H1 (cell line): ENCODE results near the gene RAB11FIP3. TPM values are rescaled to one million over a fixed set of nuclear protein-coding genes. Genes with fewer than 3 reads are reported as not detected.

Experiments
- CTCF ChIA-PET: fragments of 300-600 bp; sonication (Branson Sonifier 250); formaldehyde crosslinking; loops from one replicate; lab custom pipeline; 2021; ENCODE audit not compliant: partially characterized antibody; lab: Charles Lee
- POLR2A ChIA-PET: fragments of 300-600 bp; sonication (Branson Sonifier 250); formaldehyde crosslinking; loops from one replicate; lab custom pipeline; 2021; ENCODE audit warnings: inconsistent platforms; ENCODE audit not compliant: partially characterized antibody; lab: Charles Lee
- DNase-seq, 2 experiments: peaks; one replicate each; pipeline versions ENCODE4 v3.0.0 to v3.0.0-alpha.2; 2010 to 2022; ENCODE audit warnings: low spot score in 2 of 2, low read depth in 1 of 2, mixed read lengths in 1 of 2
- FAIRE-seq: peaks from 2 replicates; lab custom pipeline; 2011; peaks lifted over from hg19 to GRCh38; lab: Jason Lieb, UNC
- H2AFZ ChIP-seq: 2 replicates; pipeline ENCODE4 v1.8.1; 2012; ENCODE audit warnings: low read length, inconsistent platforms
- H2AK5ac ChIP-seq: 2 replicates; pipeline ENCODE4 v1.6.1; 2013; ENCODE audit warnings: low read depth, low read length
- H2BK120ac ChIP-seq: replicated peaks from 2 replicates; pipeline ENCODE3; 2013; ENCODE audit warnings: low read depth, low read length, inconsistent platforms
- H2BK12ac ChIP-seq: 2 replicates; pipeline ENCODE4 v1.6.1; 2013; ENCODE audit warnings: low read depth, low read length
- H2BK15ac ChIP-seq: 2 replicates; pipeline ENCODE4 v1.6.1; 2013; ENCODE audit warnings: low read length
- H2BK20ac ChIP-seq: 2 replicates; pipeline ENCODE4 v1.6.1; 2013; ENCODE audit warnings: low read length
- H2BK5ac ChIP-seq: 2 replicates; pipeline ENCODE4 v1.6.1; 2013; ENCODE audit warnings: low read depth, low read length
- H3K14ac ChIP-seq: 2 replicates; pipeline ENCODE4 v1.6.1; 2013; ENCODE audit warnings: inconsistent platforms; ENCODE audit not compliant: insufficient read length
- H3K18ac ChIP-seq: 2 replicates; pipeline ENCODE4 v1.6.1; 2013; ENCODE audit warnings: low read length; ENCODE audit errors: extremely low read depth
- H3K23ac ChIP-seq: 2 replicates; pipeline ENCODE4 v1.6.1; 2013; ENCODE audit warnings: inconsistent platforms; ENCODE audit not compliant: insufficient read length
- H3K23me2 ChIP-seq: 2 replicates; pipeline ENCODE4 v1.6.1; 2013; ENCODE audit warnings: low read depth, low read length
- H3K27ac ChIP-seq: 2 replicates; pipeline ENCODE4 v1.6.1; 2011; ENCODE audit warnings: low read depth, low read length, inconsistent platforms
- H3K27me3 ChIP-seq, 4 experiments: replicated peaks in 1 of 4; 1 replicate in 1 of 4; 2 replicates in 3 of 4; pipeline versions ENCODE4 v1.6.1 to v1.8.1; 2011 to 2013; ENCODE audit warnings: low read length in 3 of 4, mild to moderate bottlenecking in 3 of 4, inconsistent platforms in 2 of 4, mixed read lengths in 2 of 4, moderate library complexity in 1 of 4; ENCODE audit not compliant: control insufficient read depth in 3 of 4, insufficient read depth in 3 of 4; ENCODE audit errors: extremely low read depth in 1 of 4
- H3K36me3 ChIP-seq, 4 experiments: 2 replicates each; pipeline versions ENCODE4 v1.6.1 to v1.8.1; 2011 to 2013; ENCODE audit warnings: mild to moderate bottlenecking in 4 of 4, low read length in 3 of 4, moderate library complexity in 2 of 4, control low read depth in 1 of 4, inconsistent platforms in 1 of 4; ENCODE audit not compliant: insufficient read depth in 4 of 4, control insufficient read depth in 2 of 4
- H3K4ac ChIP-seq: replicated peaks from 2 replicates; pipeline ENCODE3; 2013; ENCODE audit warnings: low read length, low read depth, mixed read lengths, inconsistent platforms; ENCODE audit not compliant: insufficient read length
- H3K4me1 ChIP-seq, 4 experiments: replicated peaks in 1 of 4; 1 replicate in 1 of 4; 2 replicates in 3 of 4; pipeline versions ENCODE4 v1.6.1 to v1.8.1; 2011 to 2013; ENCODE audit warnings: low read length in 3 of 4, inconsistent platforms in 2 of 4, mixed read lengths in 1 of 4; ENCODE audit not compliant: insufficient read depth in 4 of 4, control insufficient read depth in 3 of 4
- H3K4me2 ChIP-seq, 2 experiments: 2 replicates each; pipeline versions ENCODE4 v1.6.1 to v1.8.1; 2011 to 2013; ENCODE audit warnings: low read depth in 2 of 2, low read length in 2 of 2, control low read depth in 1 of 2, inconsistent platforms in 1 of 2, mild to moderate bottlenecking in 1 of 2; ENCODE audit not compliant: insufficient read depth in 1 of 2
- H3K4me3 ChIP-seq, 4 experiments: fragments of 200-600, 300-600 bp in 1 of 4; sonication (generic), shearing (Covaris generic), sonication (Bioruptor Twin) in 1 of 4; 2 replicates each; pipeline versions ENCODE4 v1.5.1 to v1.8.1; 2011 to 2016; ENCODE audit warnings: low read length in 4 of 4, low read depth in 3 of 4, control low read depth in 2 of 4, inconsistent platforms in 2 of 4, mild to moderate bottlenecking in 2 of 4, mixed read lengths in 1 of 4, moderate library complexity in 1 of 4; ENCODE audit not compliant: insufficient read depth in 2 of 4; ENCODE audit errors: extremely low read depth in 1 of 4
- H3K56ac ChIP-seq: replicated peaks from 2 replicates; pipeline ENCODE3; 2013; ENCODE audit warnings: low read depth, mild to moderate bottlenecking, mixed read lengths, low read length, inconsistent platforms; ENCODE audit not compliant: insufficient read length
- H3K79me1 ChIP-seq: 2 replicates; pipeline ENCODE4 v1.6.1; 2013; ENCODE audit warnings: low read depth, low read length, control low read depth
- H3K79me2 ChIP-seq, 2 experiments: 2 replicates each; pipeline versions ENCODE4 v1.6.1 to v1.8.1; 2012 to 2013; ENCODE audit warnings: low read length in 2 of 2, mild to moderate bottlenecking in 2 of 2, inconsistent platforms in 1 of 2; ENCODE audit not compliant: insufficient read depth in 2 of 2, control insufficient read depth in 1 of 2
- H3K9ac ChIP-seq, 4 experiments: replicated peaks in 1 of 4; 1 replicate in 1 of 4; 2 replicates in 3 of 4; pipeline versions ENCODE4 v1.6.1 to v1.8.1; 2011 to 2013; ENCODE audit warnings: low read depth in 3 of 4, low read length in 3 of 4, control low read depth in 2 of 4, mild to moderate bottlenecking in 2 of 4, moderate library complexity in 2 of 4, inconsistent platforms in 1 of 4; ENCODE audit errors: extremely low read depth in 1 of 4
- H3K9me3 ChIP-seq, 2 experiments: 2 replicates each; pipeline versions ENCODE4 v1.6.1 to v1.8.1; 2012 to 2013; ENCODE audit warnings: mild to moderate bottlenecking in 2 of 2, moderate library complexity in 2 of 2, control low read depth in 1 of 2, inconsistent platforms in 1 of 2, low read depth in 1 of 2, low read length in 1 of 2, mixed read lengths in 1 of 2; ENCODE audit not compliant: insufficient read depth in 2 of 2
- H4K20me1 ChIP-seq, 2 experiments: replicated peaks in 1 of 2; 2 replicates each; pipeline versions ENCODE3 to v1.8.1; 2011 to 2013; ENCODE audit warnings: inconsistent platforms in 2 of 2, low read length in 2 of 2, mild to moderate bottlenecking in 1 of 2; ENCODE audit not compliant: insufficient read depth in 2 of 2, control insufficient read depth in 1 of 2
- H4K5ac ChIP-seq: 2 replicates; pipeline ENCODE4 v1.6.1; 2013; ENCODE audit warnings: low read length, low read depth, mixed read lengths, inconsistent platforms; ENCODE audit not compliant: insufficient read length
- H4K8ac ChIP-seq: 2 replicates; pipeline ENCODE4 v1.8.0; 2013; ENCODE audit warnings: mild to moderate bottlenecking, moderate library complexity, low read length, inconsistent platforms; ENCODE audit not compliant: insufficient read depth; ENCODE audit errors: extremely low read depth
- H4K91ac ChIP-seq: replicated peaks from 2 replicates; pipeline ENCODE3; 2013; ENCODE audit warnings: low read length, mixed read lengths, inconsistent platforms; ENCODE audit not compliant: insufficient read length
- CREB1 ChIP-seq: IDR thresholded peaks from 2 replicates; pipeline ENCODE4 v1.6.1; 2012; ENCODE audit warnings: inconsistent platforms
- E2F6 ChIP-seq: IDR thresholded peaks from 2 replicates; pipeline ENCODE4 v1.6.1; 2012; ENCODE audit warnings: inconsistent platforms
- EZH2 ChIP-seq: fragments of 200-600 bp; sonication (generic); IDR thresholded peaks from 2 replicates; pipeline ENCODE4 v1.7.1; 2012; ENCODE audit warnings: low read depth, mild to moderate bottlenecking, moderate library complexity, low read length, inconsistent platforms; ENCODE audit not compliant: severe bottlenecking
- NANOG ChIP-seq: IDR thresholded peaks from 2 replicates; pipeline ENCODE4 v1.6.1; 2011; ENCODE audit warnings: low read length, low read depth, mild to moderate bottlenecking, inconsistent platforms; ENCODE audit not compliant: insufficient read depth, poor library complexity, severe bottlenecking
- NRF1 ChIP-seq: IDR thresholded peaks from 2 replicates; pipeline ENCODE4 v1.6.1; 2011; ENCODE audit warnings: mild to moderate bottlenecking, low read depth, low read length, improper control_type of control experiment
- PHF8 ChIP-seq: fragments of 200-600 bp; sonication (generic); conservative IDR thresholded peaks from 2 replicates; pipeline ENCODE4 v1.7.1; 2012; ENCODE audit warnings: low read depth, mild to moderate bottlenecking, inconsistent platforms, low read length, moderate library complexity
- POLR2AphosphoS5 ChIP-seq: IDR thresholded peaks from 2 replicates; pipeline ENCODE4 v1.6.1; 2011; ENCODE audit warnings: low read depth, low read length
- RFX5 ChIP-seq: IDR thresholded peaks from 2 replicates; pipeline ENCODE4 v1.6.1; 2011; ENCODE audit warnings: low read depth, low read length, improper control_type of control experiment, borderline replicate concordance
- RNF2 ChIP-seq: fragments of 200-900, 300-1000 bp; sonication (generic); IDR thresholded peaks from 2 replicates; pipeline ENCODE4 v1.7.1; 2016; ENCODE audit warnings: borderline replicate concordance, low read depth, mild to moderate bottlenecking, antibody characterized with exemption, low read length; ENCODE audit not compliant: poor library complexity, severe bottlenecking; ENCODE audit errors: missing control alignments
- SIN3A ChIP-seq, 2 experiments: IDR thresholded peaks in 1 of 2; conservative IDR thresholded peaks in 1 of 2; 2 replicates each; pipeline ENCODE4 v1.6.1; 2011 to 2012; ENCODE audit warnings: low read length in 2 of 2, improper control_type of control experiment in 1 of 2, low read depth in 1 of 2, mild to moderate bottlenecking in 1 of 2
- TCF12 ChIP-seq: IDR thresholded peaks from 2 replicates; pipeline ENCODE4 v1.6.1; 2011; ENCODE audit warnings: low read depth, mild to moderate bottlenecking, low read length
- TEAD4 ChIP-seq: IDR thresholded peaks from 2 replicates; pipeline ENCODE4 v1.6.1; 2012; ENCODE audit warnings: low read depth, low read length, inconsistent platforms, mixed read lengths
- ZNF274 ChIP-seq: IDR thresholded peaks from 2 replicates; pipeline ENCODE4 v1.7.0; 2012; ENCODE audit warnings: low read length, borderline replicate concordance; ENCODE audit errors: extremely low read depth
- WGBS, 2 experiments: shearing (Covaris generic) in 1 of 2; methylation state at CpG; one replicate each; pipeline versions ENCODE4 v1.1.6 to v1.1.7; 2013 to 2015; ENCODE audit warnings: low lambda C conversion rate in 2 of 2, mixed read lengths in 2 of 2, inconsistent platforms in 1 of 2, low coverage in 1 of 2, missing lambda C conversion rate in 1 of 2; ENCODE audit not compliant: insufficient replicate concordance in 2 of 2, insufficient coverage in 1 of 2, insufficient read length in 1 of 2; ENCODE audit errors: extremely low coverage in 1 of 2, missing lambda C conversion rate in 1 of 2; 5-methylcytosine and 5-hydroxymethylcytosine counted together
- polyA plus RNA-seq, 7 experiments: library from polyadenylated mRNA; depleted of rRNA in 3 of 7; stranded (reverse) in 5 of 7; unstranded in 2 of 7; fragments of >200 nt in 5 of 7; fragments of 200-250 nt in 2 of 7; gene quantifications; 1 replicate in 5 of 7; 2 replicates in 1 of 7; 4 replicates in 1 of 7; pipeline versions ENCODE4 v1.2.1 to v1.2.3, GENCODE V29; 2011 to 2013; ENCODE audit warnings: missing spikeins in 2 of 7, mixed read lengths in 2 of 7
- total RNA-seq: library from RNA; stranded (reverse); fragmentation: NEBNext Ultra II Directional; extraction: Animal tissue kit (Norgen Biotek cat#: 25700); gene quantifications from 2 replicates; pipeline ENCODE4 v1.2.1, GENCODE V29; 2021

Gene RAB11FIP3
- total and polyA plus RNA-seq, 2 of the 8 experiments (the other 6 are each of a cell fraction or from before 2014, with no cell fraction given), result 9.3 to 35.2 TPM

- Histone ChIP-seq H3K23ac (no peak overlapping the region), H3K27ac (no peak overlapping the region), H2BK5ac (peak overlapping the region; percentile 40; the same call in 1 of the 2 replicates), H2AK5ac (no peak overlapping the region), H3K36me3 (no peaks in the 10 kb centered on the region), H4K8ac (no peak overlapping the region; the same call in 1 of the 2 replicates), H3K56ac (no peak overlapping the region), H3K9ac (no peak overlapping the region), H3K18ac (no peak overlapping the region), H3K4me3 (no peak overlapping the region), H3K4me1 (peaks cover 10 to 23% (median 16%) of the 10 kb centered on the region in 4 experiments), H3K4me2 (peak overlapping the region in 1 of 2 experiments; percentile 31; a peak in 1 of 4 replicates), H2BK20ac (peak overlapping the region; percentile 2; the same call in 1 of the 2 replicates), H4K5ac (no peak overlapping the region), H2BK15ac (0 out of 2 replicates have a peak overlapping the region, but pooled peaks have one; percentile 3), H2BK120ac (no peak overlapping the region), H4K20me1 (peaks cover 0 to 4% of the 10 kb centered on the region in 2 experiments), H2AFZ (no peak overlapping the region), H3K27me3 (no peaks in the 10 kb centered on the region), H3K79me2 (no peaks in the 10 kb centered on the region), H3K79me1 (peaks cover 3% of the 10 kb centered on the region; the same call in 1 of the 2 replicates), H2BK12ac (no peak overlapping the region; the same call in 1 of the 2 replicates), H4K91ac (peak overlapping the region; percentile 39), H3K9me3 (no peaks in the 10 kb centered on the region), H3K14ac (no peak overlapping the region), H3K4ac (no peak overlapping the region), H3K23me2 (no peaks in the 10 kb centered on the region)
- CTCF ChIA-PET, result interaction anchor here (0.7 to 1.6 kb wide), 4 partner anchors 14 to 48 kb away, joined by 3 to 4 read pairs (median 4); no protein-coding TSS in a partner anchor
- 92% methylated on average over 9 of the region's 9 CpGs; no CpG with 5 or more reads in 1 of the 2 experiments for WGBS, 2 experiments
- no peak for DNase-seq
- POLR2A ChIA-PET, result interaction anchor here (1.0 to 1.5 kb wide), 3 partner anchors 11 to 19 kb away, joined by 3 to 5 read pairs (median 3); no protein-coding TSS in a partner anchor
- no peak for FAIRE-seq
- no peak for TF ChIP-seq RFX5
- TF ChIP-seq CREB1, result no peak
- no peak for TF ChIP-seq POLR2AphosphoS5
- no peak for TF ChIP-seq NANOG
- no peak for TF ChIP-seq RNF2
- TF ChIP-seq TCF12, result no peak
- TF ChIP-seq EZH2, result no peak
- TF ChIP-seq NRF1, result no peak
- TF ChIP-seq ZNF274, result no peak
- no peak for TF ChIP-seq TEAD4
- no peak for TF ChIP-seq SIN3A (conservative IDR thresholded peaks at IDR 0.05 in 1 of 2, IDR thresholded peaks at IDR 0.05 in 1 of 2; ENCODE audit: low read depth in 1 of 2, low read length in 2 of 2)
- no peak for TF ChIP-seq PHF8
- TF ChIP-seq E2F6, result no peak
Observed at GRCh38 chr16:472199-472504, 46.7 kb downstream of the RAB11FIP3 start.
